Stimulated activated CD4-positive, alpha-beta T cell treated with anti-CD3 and anti-CD28 coated beads, Interleukin-12 subunit alpha, Interleukin-12 subunit beta, amount 100 ng/mL, for 24 hours (primary cell): ENCODE results near the gene ERFE.

Source experiments
- DNase-seq, 2 experiments: peaks; one replicate each; pipeline ENCODE4 v3.0.0-alpha.2; 2020; ENCODE audit warnings: low read depth in 2 of 2

The ERFE gene

DNA sequence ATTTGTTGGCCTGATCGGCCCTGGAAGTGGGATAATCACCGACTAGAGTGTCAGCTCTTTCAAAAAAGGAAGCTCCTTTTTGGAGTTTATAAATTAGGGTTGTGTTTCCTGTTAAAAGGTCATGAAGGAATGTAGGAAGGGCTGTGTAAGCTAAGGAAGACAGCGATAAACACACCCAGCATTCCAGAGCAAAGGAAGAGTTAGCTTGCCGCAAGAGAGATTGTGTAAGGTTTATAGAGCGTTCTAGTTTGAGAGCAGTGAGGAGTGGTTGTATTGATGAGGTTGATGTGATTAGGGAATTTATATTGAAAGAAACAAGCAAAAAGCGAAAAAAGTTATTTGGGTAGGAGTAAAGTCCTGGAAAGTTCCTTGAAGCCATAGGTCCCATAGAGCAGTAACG is 48.2 kb downstream of the ERFE start:
- no peak for DNase-seq

DNA sequence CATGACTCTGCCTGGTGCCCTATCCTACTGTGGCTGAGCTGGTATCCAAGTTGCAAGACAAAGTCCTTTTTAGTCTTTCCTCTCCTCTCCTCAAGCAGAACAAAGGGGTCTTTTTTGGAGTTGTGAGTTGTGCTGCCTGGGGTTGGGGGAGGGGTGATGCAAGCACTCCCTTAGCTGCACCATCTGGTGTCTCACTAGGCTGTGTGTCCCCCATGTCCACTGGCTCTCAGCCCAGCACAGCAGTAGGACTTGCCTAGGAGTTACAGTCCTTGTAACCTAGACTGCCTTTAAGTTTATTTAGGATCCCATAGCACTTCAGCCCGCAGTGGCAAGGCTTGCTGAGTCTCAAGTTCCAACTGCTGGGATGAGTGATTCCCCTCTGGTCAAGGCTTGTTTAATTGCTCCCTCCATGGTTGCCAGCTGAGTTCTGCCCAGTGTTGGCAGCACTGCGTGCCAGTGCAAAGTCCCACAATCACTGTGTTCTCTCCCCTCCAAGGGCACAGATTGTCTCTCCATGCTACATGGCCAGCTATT is 57.9 kb downstream of the ERFE start:
- no peak for DNase-seq
